ENCODE measurements around the gene SLC16A12.
"Not testable (repeated sequence)": the region's sequence is repeated elsewhere in the genome, so short reads cannot be mapped to it uniquely, and the experiment has no call there.

DNA sequence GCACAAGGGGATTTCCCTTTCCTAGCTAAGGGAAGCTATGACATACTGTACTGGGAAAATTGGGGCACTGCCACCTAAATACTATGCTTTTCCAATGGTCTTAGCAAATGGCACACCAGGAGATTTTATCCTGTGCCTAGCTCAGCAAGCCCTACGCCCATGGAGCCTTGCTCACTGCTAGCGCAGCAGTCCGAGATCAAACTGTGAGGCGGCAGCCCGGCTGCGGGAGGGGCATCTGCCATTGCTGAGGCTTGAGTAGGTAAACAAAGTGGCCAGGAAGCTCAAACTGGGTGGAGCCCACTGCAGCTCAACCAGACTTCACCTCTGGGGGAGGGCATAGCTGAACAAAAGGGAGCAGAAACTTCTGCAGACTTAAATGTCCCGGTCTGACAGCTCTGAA lies 90.6 kb downstream of the SLC16A12 start:
- TF ChIP-seq, protein P1, sequence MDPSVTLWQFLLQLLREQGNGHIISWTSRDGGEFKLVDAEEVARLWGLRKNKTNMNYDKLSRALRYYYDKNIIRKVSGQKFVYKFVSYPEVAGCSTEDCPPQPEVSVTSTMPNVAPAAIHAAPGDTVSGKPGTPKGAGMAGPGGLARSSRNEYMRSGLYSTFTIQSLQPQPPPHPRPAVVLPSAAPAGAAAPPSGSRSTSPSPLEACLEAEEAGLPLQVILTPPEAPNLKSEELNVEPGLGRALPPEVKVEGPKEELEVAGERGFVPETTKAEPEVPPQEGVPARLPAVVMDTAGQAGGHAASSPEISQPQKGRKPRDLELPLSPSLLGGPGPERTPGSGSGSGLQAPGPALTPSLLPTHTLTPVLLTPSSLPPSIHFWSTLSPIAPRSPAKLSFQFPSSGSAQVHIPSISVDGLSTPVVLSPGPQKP (IDR thresholded peaks at IDR 0.05; ENCODE audit: borderline replicate concordance, low read depth, low read length) = not testable (repeated sequence)
- TF ChIP-seq RCOR1 (IDR thresholded peaks at IDR 0.05; ENCODE audit: insufficient replicate concordance, low read length); FOS (IDR thresholded peaks at IDR 0.05; ENCODE audit: low read depth, low read length); POLR2A (IDR thresholded peaks at IDR 0.05; ENCODE audit: low read depth, low read length); RAD21 (IDR thresholded peaks at IDR 0.05; ENCODE audit: low read length); MAFK (IDR thresholded peaks at IDR 0.05; ENCODE audit: low read depth, low read length); RFX5 (IDR thresholded peaks at IDR 0.05; ENCODE audit: low read depth, low read length); CEBPB (IDR thresholded peaks at IDR 0.05; ENCODE audit: low read depth, low read length): not testable (repeated sequence)
- TF ChIP-seq, protein P2, sequence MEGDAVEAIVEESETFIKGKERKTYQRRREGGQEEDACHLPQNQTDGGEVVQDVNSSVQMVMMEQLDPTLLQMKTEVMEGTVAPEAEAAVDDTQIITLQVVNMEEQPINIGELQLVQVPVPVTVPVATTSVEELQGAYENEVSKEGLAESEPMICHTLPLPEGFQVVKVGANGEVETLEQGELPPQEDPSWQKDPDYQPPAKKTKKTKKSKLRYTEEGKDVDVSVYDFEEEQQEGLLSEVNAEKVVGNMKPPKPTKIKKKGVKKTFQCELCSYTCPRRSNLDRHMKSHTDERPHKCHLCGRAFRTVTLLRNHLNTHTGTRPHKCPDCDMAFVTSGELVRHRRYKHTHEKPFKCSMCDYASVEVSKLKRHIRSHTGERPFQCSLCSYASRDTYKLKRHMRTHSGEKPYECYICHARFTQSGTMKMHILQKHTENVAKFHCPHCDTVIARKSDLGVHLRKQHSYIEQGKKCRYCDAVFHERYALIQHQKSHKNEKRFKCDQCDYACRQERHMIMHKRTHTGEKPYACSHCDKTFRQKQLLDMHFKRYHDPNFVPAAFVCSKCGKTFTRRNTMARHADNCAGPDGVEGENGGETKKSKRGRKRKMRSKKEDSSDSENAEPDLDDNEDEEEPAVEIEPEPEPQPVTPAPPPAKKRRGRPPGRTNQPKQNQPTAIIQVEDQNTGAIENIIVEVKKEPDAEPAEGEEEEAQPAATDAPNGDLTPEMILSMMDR (conservative IDR thresholded peaks at IDR 0.05; ENCODE audit: low read depth, low read length) = not testable (repeated sequence)
- TF ChIP-seq, protein P3, sequence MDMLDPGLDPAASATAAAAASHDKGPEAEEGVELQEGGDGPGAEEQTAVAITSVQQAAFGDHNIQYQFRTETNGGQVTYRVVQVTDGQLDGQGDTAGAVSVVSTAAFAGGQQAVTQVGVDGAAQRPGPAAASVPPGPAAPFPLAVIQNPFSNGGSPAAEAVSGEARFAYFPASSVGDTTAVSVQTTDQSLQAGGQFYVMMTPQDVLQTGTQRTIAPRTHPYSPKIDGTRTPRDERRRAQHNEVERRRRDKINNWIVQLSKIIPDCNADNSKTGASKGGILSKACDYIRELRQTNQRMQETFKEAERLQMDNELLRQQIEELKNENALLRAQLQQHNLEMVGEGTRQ (IDR thresholded peaks at IDR 0.05; ENCODE audit: low read depth, low read length) = not testable (repeated sequence)

All from IMR-90 (cell line).